Activated naive CD8-positive, alpha-beta T cell treated with anti-CD3 and anti-CD28 coated beads, Interleukin-2, amount 50 U/mL, for 24 hours (primary cell): ENCODE results near the gene CDHR2.

ENCODE experiments used
- ATAC-seq: fragments of 150-1000 bp; cut with Tn5 transposase; one replicate; pipeline ENCODE4 v1.10.0; 2021
- DNase-seq: peaks from one replicate; pipeline ENCODE4 v3.0.0; 2021
- H3K27ac Mint-ChIP-seq: one replicate; pipeline ENCODE4 v1.8.0; 2021; ENCODE audit warnings: mild to moderate bottlenecking, mixed read lengths
- H3K27me3 Mint-ChIP-seq: one replicate; pipeline ENCODE4 v1.8.0; 2021; ENCODE audit warnings: mixed read lengths
- H3K36me3 Mint-ChIP-seq: one replicate; pipeline ENCODE4 v1.8.0; 2021; ENCODE audit warnings: low read depth, mixed read lengths
- H3K4me1 Mint-ChIP-seq: one replicate; pipeline ENCODE4 v1.8.0; 2021; ENCODE audit warnings: mixed read lengths
- H3K4me3 Mint-ChIP-seq: one replicate; pipeline ENCODE4 v1.8.0; 2021; ENCODE audit warnings: mild to moderate bottlenecking, moderate library complexity, mixed read lengths
- H3K9me3 Mint-ChIP-seq: one replicate; pipeline ENCODE4 v1.8.0; 2021; ENCODE audit warnings: mixed read lengths

The CDHR2 gene, protein sequence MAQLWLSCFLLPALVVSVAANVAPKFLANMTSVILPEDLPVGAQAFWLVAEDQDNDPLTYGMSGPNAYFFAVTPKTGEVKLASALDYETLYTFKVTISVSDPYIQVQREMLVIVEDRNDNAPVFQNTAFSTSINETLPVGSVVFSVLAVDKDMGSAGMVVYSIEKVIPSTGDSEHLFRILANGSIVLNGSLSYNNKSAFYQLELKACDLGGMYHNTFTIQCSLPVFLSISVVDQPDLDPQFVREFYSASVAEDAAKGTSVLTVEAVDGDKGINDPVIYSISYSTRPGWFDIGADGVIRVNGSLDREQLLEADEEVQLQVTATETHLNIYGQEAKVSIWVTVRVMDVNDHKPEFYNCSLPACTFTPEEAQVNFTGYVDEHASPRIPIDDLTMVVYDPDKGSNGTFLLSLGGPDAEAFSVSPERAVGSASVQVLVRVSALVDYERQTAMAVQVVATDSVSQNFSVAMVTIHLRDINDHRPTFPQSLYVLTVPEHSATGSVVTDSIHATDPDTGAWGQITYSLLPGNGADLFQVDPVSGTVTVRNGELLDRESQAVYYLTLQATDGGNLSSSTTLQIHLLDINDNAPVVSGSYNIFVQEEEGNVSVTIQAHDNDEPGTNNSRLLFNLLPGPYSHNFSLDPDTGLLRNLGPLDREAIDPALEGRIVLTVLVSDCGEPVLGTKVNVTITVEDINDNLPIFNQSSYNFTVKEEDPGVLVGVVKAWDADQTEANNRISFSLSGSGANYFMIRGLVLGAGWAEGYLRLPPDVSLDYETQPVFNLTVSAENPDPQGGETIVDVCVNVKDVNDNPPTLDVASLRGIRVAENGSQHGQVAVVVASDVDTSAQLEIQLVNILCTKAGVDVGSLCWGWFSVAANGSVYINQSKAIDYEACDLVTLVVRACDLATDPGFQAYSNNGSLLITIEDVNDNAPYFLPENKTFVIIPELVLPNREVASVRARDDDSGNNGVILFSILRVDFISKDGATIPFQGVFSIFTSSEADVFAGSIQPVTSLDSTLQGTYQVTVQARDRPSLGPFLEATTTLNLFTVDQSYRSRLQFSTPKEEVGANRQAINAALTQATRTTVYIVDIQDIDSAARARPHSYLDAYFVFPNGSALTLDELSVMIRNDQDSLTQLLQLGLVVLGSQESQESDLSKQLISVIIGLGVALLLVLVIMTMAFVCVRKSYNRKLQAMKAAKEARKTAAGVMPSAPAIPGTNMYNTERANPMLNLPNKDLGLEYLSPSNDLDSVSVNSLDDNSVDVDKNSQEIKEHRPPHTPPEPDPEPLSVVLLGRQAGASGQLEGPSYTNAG (N-terminal part only)

DNA sequence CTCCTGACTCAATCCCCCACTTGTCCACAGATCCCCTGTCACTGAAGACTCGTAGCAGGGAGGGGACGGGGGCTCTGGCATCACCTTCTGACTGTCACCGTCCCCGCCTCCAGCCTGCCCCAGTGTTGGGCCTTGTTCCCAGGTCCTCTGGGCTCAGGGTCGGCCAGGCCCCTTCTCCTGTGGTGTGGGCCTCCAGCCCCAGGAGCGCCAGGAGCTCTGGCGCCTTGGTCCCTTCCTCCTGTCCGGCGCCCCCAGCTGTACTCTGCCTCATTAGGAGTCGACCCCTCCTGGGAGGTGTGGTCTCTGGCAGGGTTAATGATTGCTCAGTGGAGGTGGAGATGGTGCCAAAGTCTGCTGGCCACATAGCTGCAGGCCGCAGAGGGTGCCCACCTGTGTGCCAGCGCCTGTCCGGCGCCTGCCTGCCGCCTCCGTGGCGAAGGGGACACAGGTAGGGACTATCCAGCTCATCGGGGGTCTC lies at the start of gene CDHR2:
Gene CDHR2 (plus strand): TSS at position 376 of the 478 bp plus-strand sequence. CDS start 16,011 bp downstream, outside the sequence.
- Mint-ChIP-seq H3K4me1 (peaks cover 53% of the 10 kb centered on the region), H3K27me3 (no peaks in the 10 kb centered on the region), H3K4me3 (no peak within 1 kb of the TSS), H3K27ac (no peak within 1 kb of the TSS), H3K9me3 (no peaks in the 10 kb centered on the region), H3K36me3 (no peaks in the 10 kb centered on the region)
- ATAC-seq (no peak), DNase-seq (no peak)

DNA sequence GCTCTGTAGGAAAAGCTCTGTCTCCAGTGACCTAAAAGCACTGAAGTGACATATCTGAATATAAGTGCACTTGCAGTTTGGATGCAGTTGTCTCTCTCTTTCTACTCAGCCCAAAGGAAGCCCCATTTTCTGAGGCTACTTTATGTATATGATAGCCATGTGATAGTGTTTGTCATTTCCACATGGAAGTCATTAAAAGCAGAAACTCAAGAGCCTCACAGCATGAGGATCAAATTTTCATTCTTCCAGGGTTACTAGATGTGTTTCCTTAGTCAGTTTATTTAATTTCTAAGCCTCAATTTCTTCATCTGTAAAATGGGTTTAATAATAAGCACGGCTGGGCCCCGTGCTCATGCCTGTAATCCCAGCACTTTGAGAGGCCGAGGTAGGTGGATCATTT lies 48.6 kb upstream of the CDHR2 start:
- H3K36me3 Mint-ChIP-seq: peaks cover 55% of the 10 kb centered on the region
- no peaks in the 10 kb centered on the region for H3K9me3 Mint-ChIP-seq
- no peaks in the 10 kb centered on the region for H3K27me3 Mint-ChIP-seq
- ATAC-seq (no peak), DNase-seq (no peak)
- H3K4me3 Mint-ChIP-seq: no peak overlapping the region
- no peak overlapping the region for H3K27ac Mint-ChIP-seq
- no peaks in the 10 kb centered on the region for H3K4me1 Mint-ChIP-seq

DNA sequence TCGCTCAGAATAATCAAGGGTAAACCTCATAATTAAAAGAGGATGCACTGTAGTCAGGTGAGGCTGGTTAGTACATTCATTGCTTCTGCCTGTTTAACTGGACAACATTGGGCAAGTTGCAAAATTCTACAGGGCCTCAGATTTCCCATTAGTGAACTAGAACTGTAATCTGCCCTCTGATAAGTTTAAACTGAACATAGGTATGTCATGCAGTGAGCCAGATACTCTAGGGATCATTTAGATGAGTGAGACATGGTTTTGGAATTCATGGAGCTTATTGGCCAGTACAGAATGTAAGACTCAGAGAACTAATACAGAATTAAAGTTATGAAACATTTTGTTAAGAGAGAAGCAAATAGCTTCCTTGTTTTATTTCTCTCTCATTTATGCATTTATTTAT lies 47.8 kb upstream of the CDHR2 start:
- Mint-ChIP-seq H3K27ac (no peak overlapping the region), H3K4me1 (no peaks in the 10 kb centered on the region), H3K4me3 (no peak overlapping the region), H3K36me3 (peaks cover 50% of the 10 kb centered on the region), H3K27me3 (no peaks in the 10 kb centered on the region), H3K9me3 (no peaks in the 10 kb centered on the region)
- ATAC-seq: no peak
- DNase-seq: no peak

DNA sequence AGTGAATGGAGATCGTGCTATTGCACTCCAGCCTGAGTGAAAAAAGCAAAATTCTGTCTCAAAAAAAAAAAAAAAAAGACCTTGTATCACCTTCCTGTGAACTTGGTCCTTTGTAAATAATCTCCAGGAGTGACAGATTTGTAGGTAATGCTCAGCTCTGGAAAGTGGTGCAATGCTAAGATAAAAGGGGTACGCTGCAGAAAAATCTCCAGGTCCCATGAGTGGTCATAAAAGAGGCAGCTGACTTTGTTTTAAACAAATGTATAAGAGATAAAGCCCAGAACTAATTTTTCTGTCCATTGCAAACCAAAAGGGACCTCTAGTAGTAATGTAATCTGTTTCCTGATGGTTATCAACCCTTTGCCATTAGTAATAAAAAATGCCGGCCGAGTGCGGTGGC lies 45.6 kb upstream of the CDHR2 start:
- ATAC-seq: no peak

DNA sequence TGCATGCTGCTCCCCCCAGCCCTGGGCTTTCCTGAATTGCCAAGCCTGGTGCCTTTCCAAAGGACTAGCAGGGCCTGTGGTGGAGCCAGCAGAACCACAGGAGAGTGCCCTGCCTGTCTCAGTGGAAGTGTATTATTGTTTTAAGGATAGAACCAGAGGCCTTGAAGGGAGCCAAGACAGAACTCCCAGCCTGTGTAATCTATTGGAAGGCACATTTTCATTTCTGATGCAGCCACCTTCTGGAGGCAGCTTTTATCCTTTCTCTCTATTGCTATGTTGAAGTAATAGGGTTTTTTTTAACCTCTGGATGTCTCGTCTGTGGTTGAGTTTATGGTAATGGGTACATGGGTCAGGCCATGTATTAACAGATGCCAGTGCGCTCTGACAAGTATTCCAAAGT lies 41.2 kb upstream of the CDHR2 start:
- no peaks in the 10 kb centered on the region for H3K27me3 Mint-ChIP-seq

More for the DNA sequence above, 45.6 kb upstream of the CDHR2 start:
- H3K4me1 Mint-ChIP-seq: no peaks in the 10 kb centered on the region
- no peaks in the 10 kb centered on the region for H3K9me3 Mint-ChIP-seq
- no peak for DNase-seq
- H3K36me3 Mint-ChIP-seq: peaks cover 45% of the 10 kb centered on the region
- no peaks in the 10 kb centered on the region for H3K27me3 Mint-ChIP-seq
- no peak overlapping the region for H3K4me3 Mint-ChIP-seq
- H3K27ac Mint-ChIP-seq: no peak overlapping the region

DNA sequence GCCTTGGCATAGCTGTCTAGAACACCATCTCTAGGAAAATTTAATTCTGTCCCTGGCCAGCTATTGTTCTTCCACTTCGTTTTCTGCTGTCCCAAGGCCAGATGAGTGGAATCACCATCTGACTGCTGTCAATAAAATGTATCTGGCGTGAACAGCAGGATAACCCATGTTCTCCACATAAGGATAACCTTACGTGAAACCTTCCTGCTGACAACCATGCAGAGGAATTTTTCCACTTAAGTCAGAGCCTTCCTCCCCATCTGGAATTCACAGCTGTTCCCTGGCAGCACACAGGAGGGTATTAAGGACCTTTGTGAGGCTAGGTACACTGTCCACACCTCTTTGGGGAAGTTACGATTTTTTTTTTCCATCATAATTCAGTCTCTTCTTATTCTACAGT lies 40.5 kb upstream of the CDHR2 start:
- Mint-ChIP-seq H3K27ac (no peak overlapping the region), H3K27me3 (no peaks in the 10 kb centered on the region), H3K36me3 (peaks cover 25% of the 10 kb centered on the region), H3K4me1 (no peaks in the 10 kb centered on the region), H3K4me3 (no peak overlapping the region), H3K9me3 (no peaks in the 10 kb centered on the region)
- ATAC-seq (no peak), DNase-seq (no peak)

More for the DNA sequence above, 41.2 kb upstream of the CDHR2 start:
- H3K4me1 Mint-ChIP-seq: no peaks in the 10 kb centered on the region
- DNase-seq (no peak), ATAC-seq (no peak)
- no peak overlapping the region for H3K4me3 Mint-ChIP-seq
- H3K9me3 Mint-ChIP-seq: no peaks in the 10 kb centered on the region
- H3K36me3 Mint-ChIP-seq: peaks cover 25% of the 10 kb centered on the region
- H3K27ac Mint-ChIP-seq: no peak overlapping the region

DNA sequence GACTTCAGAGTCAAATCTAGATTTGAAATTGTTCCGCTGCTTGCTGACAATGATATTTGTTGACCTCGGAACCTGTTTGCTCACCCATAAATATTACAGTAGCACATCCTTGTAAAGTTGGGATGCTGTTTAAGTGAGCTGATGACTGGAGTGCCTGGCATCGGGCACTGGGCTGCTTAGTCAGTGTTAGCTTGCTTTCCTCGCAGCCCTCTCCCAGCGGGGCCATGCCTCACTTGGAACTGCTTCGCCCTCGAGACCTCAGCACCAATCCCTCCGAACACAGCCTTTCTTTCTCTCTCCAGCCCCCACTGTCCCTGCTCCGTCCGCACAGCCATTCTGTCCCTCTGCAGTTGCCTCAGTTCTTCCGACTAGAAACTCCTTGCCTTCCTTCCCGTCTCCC lies 35.4 kb upstream of the CDHR2 start:
- Mint-ChIP-seq H3K27me3 (no peaks in the 10 kb centered on the region), H3K9me3 (no peaks in the 10 kb centered on the region), H3K27ac (no peak overlapping the region), H3K36me3 (peaks cover 1% of the 10 kb centered on the region), H3K4me3 (no peak overlapping the region), H3K4me1 (peaks cover 6% of the 10 kb centered on the region)
- DNase-seq: no peak
- ATAC-seq: no peak

DNA sequence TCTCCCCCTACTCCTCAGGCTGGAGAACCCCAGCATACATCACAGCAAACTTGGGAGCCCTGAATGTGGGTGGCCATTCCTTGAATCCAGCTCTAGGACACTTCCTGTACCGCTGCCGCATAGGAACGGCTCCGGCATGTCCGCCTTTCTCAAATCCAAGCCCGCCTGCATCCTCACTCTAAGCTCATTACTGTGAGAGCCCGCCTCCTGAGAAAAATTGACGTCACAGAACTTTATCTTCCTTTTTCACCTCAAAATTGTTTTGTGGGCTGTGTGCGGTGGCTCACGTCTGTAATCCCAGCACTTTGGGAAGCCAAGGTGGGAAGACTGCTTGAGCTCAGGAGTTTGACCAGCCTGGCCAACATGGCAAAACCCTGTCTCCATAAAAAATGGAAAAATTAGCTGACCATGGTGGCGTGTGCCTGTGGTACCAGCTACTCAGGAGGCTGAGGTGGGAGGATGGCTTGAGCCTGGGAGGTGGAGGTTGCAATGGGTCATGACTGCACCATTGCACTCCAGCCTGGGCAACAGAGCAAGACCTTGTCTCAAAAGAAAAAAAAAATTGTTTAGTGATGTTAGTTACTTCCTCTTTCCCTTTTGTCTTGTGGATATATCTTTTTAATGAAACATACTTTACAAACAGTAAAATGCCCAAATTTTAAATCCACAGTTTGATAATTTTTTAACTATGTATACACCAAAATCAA lies 34.7 kb upstream of the CDHR2 start:
- no peaks in the 10 kb centered on the region for H3K9me3 Mint-ChIP-seq
- ATAC-seq (no peak), DNase-seq (no peak)
- H3K36me3 Mint-ChIP-seq: no peaks in the 10 kb centered on the region
- no peaks in the 10 kb centered on the region for H3K27me3 Mint-ChIP-seq
- H3K4me3 Mint-ChIP-seq: no peak overlapping the region
- no peak overlapping the region for H3K27ac Mint-ChIP-seq
- peaks cover 6% of the 10 kb centered on the region for H3K4me1 Mint-ChIP-seq

DNA sequence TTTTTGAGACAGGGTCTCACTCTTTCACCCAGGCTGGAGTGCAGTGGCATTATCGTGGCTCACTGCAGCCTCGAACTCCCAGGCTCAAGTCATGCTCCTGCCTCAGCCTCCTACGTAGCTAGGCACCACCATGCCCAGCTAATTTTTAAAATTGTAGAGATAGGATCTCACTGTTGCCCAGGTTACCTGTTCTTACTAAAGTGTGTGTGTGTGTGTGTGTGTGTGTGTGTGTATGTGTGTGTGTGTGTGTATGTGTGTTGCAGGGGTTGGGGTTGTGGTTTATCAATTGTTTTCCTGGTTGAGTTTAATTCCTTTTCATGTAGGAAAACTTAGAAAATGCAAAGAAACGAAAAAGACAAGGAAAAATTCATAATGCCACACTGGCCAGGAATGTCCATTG lies 33.7 kb upstream of the CDHR2 start:
- no peak for ATAC-seq
- Mint-ChIP-seq H3K27me3 (no peaks in the 10 kb centered on the region), H3K4me3 (no peak overlapping the region), H3K27ac (no peak overlapping the region), H3K36me3 (no peaks in the 10 kb centered on the region), H3K9me3 (no peaks in the 10 kb centered on the region), H3K4me1 (peaks cover 6% of the 10 kb centered on the region)
- no peak for DNase-seq

DNA sequence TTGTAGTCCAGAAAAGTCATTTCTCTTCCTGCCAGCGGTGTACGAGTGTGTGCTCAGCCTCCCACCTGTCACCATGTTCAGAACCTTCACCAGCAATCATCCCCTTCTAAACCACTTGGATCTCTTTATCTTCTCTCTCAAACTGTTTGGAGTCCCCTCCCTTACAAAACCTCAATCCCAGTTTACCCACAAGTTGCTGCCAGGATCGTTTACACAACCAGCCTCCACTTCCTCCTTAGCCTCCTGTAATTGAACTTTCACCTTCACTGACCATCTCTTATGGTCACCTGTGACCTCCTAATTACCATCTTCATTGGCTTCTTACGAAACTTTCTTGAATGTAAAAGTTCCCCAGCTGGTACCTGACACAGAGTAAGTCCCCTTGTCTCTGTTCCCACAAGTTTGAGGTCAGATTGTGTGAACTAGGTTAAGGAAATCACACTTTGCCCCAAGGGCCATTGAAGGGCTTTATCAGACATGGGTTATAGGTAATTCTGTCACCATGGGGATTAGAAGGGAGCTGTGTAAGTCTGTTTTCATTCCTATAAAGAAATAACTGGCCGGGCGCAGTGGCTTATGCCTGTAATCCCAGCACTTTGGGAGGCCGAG lies 32.0 kb upstream of the CDHR2 start:
- no peaks in the 10 kb centered on the region for H3K9me3 Mint-ChIP-seq
- DNase-seq: no peak
- peaks cover 7% of the 10 kb centered on the region for H3K4me1 Mint-ChIP-seq
- H3K36me3 Mint-ChIP-seq: no peaks in the 10 kb centered on the region
- no peak for ATAC-seq
- no peak overlapping the region for H3K27ac Mint-ChIP-seq
- H3K27me3 Mint-ChIP-seq: no peaks in the 10 kb centered on the region
- H3K4me3 Mint-ChIP-seq: no peak overlapping the region

DNA sequence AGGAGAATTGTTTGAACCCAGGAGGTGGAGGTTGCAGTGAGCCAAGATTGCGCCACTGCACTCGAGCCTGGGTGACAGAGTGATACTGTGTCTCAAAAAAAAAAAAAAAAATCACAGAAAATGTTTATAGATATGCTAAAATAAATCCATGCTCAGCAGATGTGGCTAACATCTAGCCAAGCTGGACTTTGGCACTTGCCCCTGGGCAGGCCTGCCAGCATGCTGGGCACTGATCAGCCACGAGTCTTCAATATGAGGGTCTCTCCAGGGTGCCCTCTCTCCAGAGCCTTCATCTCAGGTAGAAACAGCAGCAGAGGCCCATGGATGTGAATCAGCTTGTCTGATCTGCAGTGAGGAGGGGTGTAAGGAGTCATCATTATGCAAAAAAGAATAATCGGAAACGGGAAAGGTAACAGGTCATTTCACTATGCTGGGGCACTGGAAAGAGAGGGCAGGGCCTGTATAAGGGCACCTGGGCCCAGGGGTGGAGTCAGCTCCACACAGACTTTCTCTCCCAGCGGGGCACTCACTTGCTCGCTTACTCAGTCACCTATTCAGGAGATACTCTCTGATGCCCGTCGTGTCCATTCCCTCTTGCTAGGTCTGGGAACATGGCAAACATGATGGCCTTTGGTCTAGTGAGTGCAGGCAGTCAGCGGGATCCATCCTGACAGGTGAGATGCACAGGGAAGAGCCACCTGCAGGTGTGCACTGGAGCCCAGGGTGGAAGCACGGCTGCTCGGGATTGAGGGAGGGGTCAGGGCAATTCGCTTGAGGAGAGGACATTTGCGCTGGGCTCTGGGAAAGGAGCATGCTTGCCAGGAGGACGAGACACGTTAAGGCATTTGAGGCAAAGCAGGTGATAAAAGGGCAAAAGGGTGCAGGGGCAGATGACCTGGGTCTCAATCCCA lies 29.1 kb upstream of the CDHR2 start:
- Mint-ChIP-seq H3K27me3 (no peaks in the 10 kb centered on the region), H3K9me3 (no peaks in the 10 kb centered on the region), H3K27ac (no peak overlapping the region), H3K4me3 (no peak overlapping the region), H3K4me1 (peaks cover 14% of the 10 kb centered on the region), H3K36me3 (no peaks in the 10 kb centered on the region)
- DNase-seq (no peak), ATAC-seq (no peak)

DNA sequence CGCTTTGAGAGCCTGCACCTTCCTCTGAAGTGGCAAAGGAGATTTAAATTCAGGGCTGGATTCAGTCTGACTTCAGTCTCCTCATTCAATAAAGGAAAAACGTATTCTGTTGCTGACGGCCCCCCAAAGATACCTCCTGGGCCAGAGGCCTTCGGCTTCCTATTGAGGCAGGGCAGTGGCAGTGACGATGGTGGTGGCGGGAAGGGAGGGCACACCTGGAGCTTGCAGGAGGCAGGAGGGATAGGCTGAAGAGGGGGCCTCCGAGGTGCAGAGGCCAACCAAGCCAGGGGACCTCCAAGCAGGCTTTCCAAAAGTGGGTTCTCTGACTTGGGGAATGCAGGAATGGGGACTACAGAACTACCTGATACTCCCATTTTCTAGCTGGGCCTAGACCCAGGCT lies 27.9 kb upstream of the CDHR2 start:
- no peak for ATAC-seq
- Mint-ChIP-seq H3K27ac (no peak overlapping the region), H3K9me3 (no peaks in the 10 kb centered on the region), H3K27me3 (no peaks in the 10 kb centered on the region), H3K36me3 (no peaks in the 10 kb centered on the region), H3K4me1 (peaks cover 14% of the 10 kb centered on the region), H3K4me3 (no peak overlapping the region)
- DNase-seq: no peak
